ENCODE measurements around the gene TRMT2A.
A peak's percentile ranks its signal among the peaks of the same experiment; 100 is the strongest.

The TRMT2A gene, protein sequence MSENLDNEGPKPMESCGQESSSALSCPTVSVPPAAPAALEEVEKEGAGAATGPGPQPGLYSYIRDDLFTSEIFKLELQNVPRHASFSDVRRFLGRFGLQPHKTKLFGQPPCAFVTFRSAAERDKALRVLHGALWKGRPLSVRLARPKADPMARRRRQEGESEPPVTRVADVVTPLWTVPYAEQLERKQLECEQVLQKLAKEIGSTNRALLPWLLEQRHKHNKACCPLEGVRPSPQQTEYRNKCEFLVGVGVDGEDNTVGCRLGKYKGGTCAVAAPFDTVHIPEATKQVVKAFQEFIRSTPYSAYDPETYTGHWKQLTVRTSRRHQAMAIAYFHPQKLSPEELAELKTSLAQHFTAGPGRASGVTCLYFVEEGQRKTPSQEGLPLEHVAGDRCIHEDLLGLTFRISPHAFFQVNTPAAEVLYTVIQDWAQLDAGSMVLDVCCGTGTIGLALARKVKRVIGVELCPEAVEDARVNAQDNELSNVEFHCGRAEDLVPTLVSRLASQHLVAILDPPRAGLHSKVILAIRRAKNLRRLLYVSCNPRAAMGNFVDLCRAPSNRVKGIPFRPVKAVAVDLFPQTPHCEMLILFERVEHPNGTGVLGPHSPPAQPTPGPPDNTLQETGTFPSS

DNA sequence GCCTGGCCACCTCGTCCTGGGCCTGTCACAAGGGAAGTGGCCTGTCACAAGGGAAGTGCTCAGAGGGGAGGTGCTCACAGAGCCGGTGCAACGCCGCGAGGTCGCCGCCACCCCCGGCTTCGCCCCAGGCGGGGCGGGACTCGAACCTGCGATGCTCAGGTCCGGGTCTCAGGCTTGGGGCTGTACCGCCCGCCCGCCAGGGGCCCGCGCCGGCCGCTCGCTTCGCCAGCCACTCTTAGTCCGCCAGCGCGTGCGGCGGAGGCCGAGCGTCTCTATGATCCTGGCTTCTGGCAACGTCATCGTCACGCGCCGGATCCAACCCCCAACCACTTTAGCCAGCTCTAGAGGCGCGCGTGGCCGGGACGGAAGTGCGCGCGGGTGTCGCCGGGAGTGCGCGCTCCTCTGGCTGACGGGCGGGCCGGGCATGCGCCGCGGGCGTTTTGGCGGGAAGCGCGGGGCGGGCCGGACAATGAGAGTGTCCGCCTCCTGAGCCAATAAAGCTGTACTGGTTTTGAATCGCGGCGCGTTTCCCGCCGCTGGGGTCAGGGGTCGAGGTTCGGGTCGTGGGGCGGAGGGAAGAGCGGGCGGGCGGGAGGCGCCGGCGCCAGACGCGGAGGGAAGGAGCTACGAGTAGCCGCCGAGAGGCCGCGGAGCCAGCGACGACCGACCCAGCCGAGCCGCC lies at the start of gene TRMT2A:
Gene TRMT2A, minus strand, starts transcription at position 276 of the 682 bp plus-strand sequence. CDS start 320 bp downstream, outside the sequence.
- H3K27me3 ChIP-seq (ENCODE audit: insufficient read depth, low read depth): no peaks in the 10 kb centered on the region
- H2AFZ ChIP-seq (ENCODE audit: low read depth): peak within 1 kb of the TSS; percentile 60; the same call in 1 of the 2 replicates
- peak within 1 kb of the TSS; percentile 88 for H3K4me2 ChIP-seq
- peaks cover 34% of the 10 kb centered on the region for H3K4me1 ChIP-seq (ENCODE audit: low read depth, poor library complexity, severe bottlenecking)
- peaks cover under 1% of the 10 kb centered on the region; the same call in 1 of the 2 replicates for H4K20me1 ChIP-seq (ENCODE audit: insufficient read depth)
- H3K4me3 ChIP-seq (IDR thresholded peaks at IDR 0.05; ENCODE audit: insufficient read depth, low read depth, low read length): no peak within 1 kb of the TSS
- TF ChIP-seq, protein P1, sequence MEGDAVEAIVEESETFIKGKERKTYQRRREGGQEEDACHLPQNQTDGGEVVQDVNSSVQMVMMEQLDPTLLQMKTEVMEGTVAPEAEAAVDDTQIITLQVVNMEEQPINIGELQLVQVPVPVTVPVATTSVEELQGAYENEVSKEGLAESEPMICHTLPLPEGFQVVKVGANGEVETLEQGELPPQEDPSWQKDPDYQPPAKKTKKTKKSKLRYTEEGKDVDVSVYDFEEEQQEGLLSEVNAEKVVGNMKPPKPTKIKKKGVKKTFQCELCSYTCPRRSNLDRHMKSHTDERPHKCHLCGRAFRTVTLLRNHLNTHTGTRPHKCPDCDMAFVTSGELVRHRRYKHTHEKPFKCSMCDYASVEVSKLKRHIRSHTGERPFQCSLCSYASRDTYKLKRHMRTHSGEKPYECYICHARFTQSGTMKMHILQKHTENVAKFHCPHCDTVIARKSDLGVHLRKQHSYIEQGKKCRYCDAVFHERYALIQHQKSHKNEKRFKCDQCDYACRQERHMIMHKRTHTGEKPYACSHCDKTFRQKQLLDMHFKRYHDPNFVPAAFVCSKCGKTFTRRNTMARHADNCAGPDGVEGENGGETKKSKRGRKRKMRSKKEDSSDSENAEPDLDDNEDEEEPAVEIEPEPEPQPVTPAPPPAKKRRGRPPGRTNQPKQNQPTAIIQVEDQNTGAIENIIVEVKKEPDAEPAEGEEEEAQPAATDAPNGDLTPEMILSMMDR (conservative IDR thresholded peaks at IDR 0.05; ENCODE audit: low read depth, low read length): no peak
- H3K27ac ChIP-seq: peak within 1 kb of the TSS; percentile 81
- H3K79me2 ChIP-seq (ENCODE audit: insufficient read depth, low read depth): peaks cover 68% of the 10 kb centered on the region
- H3K9ac ChIP-seq: peak within 1 kb of the TSS; percentile 96
- H3K36me3 ChIP-seq (ENCODE audit: insufficient read depth): peaks cover 14% of the 10 kb centered on the region; the same call in 1 of the 2 replicates

GRCh38 chr22:20166703-20167102 lies 49.7 kb upstream of the TRMT2A start:
- Histone ChIP-seq H3K27me3 (ENCODE audit: insufficient read depth, low read depth) (peaks cover 61% of the 10 kb centered on the region), H3K27ac (no peak overlapping the region), H3K4me2 (no peak overlapping the region), H2AFZ (ENCODE audit: low read depth) (no peak overlapping the region), H3K9ac (no peak overlapping the region), H3K4me1 (ENCODE audit: low read depth, poor library complexity, severe bottlenecking) (no peaks in the 10 kb centered on the region), H4K20me1 (ENCODE audit: insufficient read depth) (no peaks in the 10 kb centered on the region), H3K4me3 (IDR thresholded peaks at IDR 0.05; ENCODE audit: insufficient read depth, low read depth, low read length) (no peak overlapping the region), H3K36me3 (ENCODE audit: insufficient read depth) (no peaks in the 10 kb centered on the region), H3K79me2 (ENCODE audit: insufficient read depth, low read depth) (no peaks in the 10 kb centered on the region)
- TF ChIP-seq, protein P1 (conservative IDR thresholded peaks at IDR 0.05; ENCODE audit: low read depth, low read length): no peak

- Histone ChIP-seq H3K36me3 (ENCODE audit: insufficient read depth) (no peaks in the 10 kb centered on the region), H3K4me1 (ENCODE audit: low read depth, poor library complexity, severe bottlenecking) (no peaks in the 10 kb centered on the region), H3K4me3 (IDR thresholded peaks at IDR 0.05; ENCODE audit: insufficient read depth, low read depth, low read length) (no peak overlapping the region), H3K9ac (no peak overlapping the region), H3K4me2 (no peak overlapping the region), H3K79me2 (ENCODE audit: insufficient read depth, low read depth) (no peaks in the 10 kb centered on the region), H3K27ac (no peak overlapping the region), H4K20me1 (ENCODE audit: insufficient read depth) (no peaks in the 10 kb centered on the region), H3K27me3 (ENCODE audit: insufficient read depth, low read depth) (peaks cover 60% of the 10 kb centered on the region), H2AFZ (ENCODE audit: low read depth) (no peak overlapping the region)
- TF ChIP-seq, protein P1 (conservative IDR thresholded peaks at IDR 0.05; ENCODE audit: low read depth, low read length): no peak
Measured at GRCh38 chr22:20165913-20166312, 48.9 kb upstream of the TRMT2A start.

DNA sequence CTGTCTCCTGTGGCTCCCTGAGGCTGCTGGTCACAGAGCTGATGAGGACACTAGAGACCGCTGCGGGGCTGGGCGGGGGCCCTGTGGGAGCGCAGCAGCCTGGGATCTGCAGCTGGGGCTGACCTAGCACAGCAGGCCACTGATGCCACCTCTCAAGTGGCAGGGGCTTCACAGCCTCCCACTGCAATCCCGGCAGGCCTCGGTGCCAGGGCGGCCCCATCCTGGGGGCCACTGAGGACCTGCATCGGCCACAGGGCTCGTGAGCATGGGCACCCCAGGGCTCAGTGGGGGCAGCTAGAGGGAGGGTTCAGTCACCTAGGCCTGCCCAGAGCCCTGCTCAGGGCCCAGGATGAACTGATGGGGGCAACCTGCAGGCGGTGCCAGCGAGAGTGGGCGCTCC lies 48.4 kb upstream of the TRMT2A start:
- TF ChIP-seq, protein P1 (conservative IDR thresholded peaks at IDR 0.05; ENCODE audit: low read depth, low read length): no peak
- no peak overlapping the region for H2AFZ ChIP-seq (ENCODE audit: low read depth)
- H3K4me2 ChIP-seq: no peak overlapping the region
- H3K27me3 ChIP-seq (ENCODE audit: insufficient read depth, low read depth): peaks cover 56% of the 10 kb centered on the region
- H3K9ac ChIP-seq: no peak overlapping the region
- H3K36me3 ChIP-seq (ENCODE audit: insufficient read depth): no peaks in the 10 kb centered on the region
- no peaks in the 10 kb centered on the region for H4K20me1 ChIP-seq (ENCODE audit: insufficient read depth)
- H3K79me2 ChIP-seq (ENCODE audit: insufficient read depth, low read depth): no peaks in the 10 kb centered on the region
- H3K27ac ChIP-seq: no peak overlapping the region
- no peaks in the 10 kb centered on the region for H3K4me1 ChIP-seq (ENCODE audit: low read depth, poor library complexity, severe bottlenecking)
- no peak overlapping the region for H3K4me3 ChIP-seq (IDR thresholded peaks at IDR 0.05; ENCODE audit: insufficient read depth, low read depth, low read length)

All from KMS-11 (cell line).